Smooth muscle cell of bladder (primary cell): ENCODE data around the gene AMD1. TPM values are rescaled to one million over a fixed set of nuclear protein-coding genes. Genes with fewer than 3 reads are reported as not detected.

Experiments
- total RNA-seq: library from RNA; depleted of rRNA; stranded (reverse); fragments of >200 nt; gene quantifications from 2 replicates; pipeline ENCODE4 v1.2.3, GENCODE V29; 2014

Gene AMD1
- total RNA-seq = 29.9 and 30.6 TPM in 2 replicates

GRCh38 chr6:110873981-110874879 is at the start of gene AMD1:
Gene AMD1 (plus strand): TSS chr6:110874785. CDS start chr6:110875106, 321 bp downstream.

Other genes starting within 250 kb of the AMD1 start
- gene CDK19, start 59.3 kb upstream of the AMD1 start, total RNA-seq = 7.4 and 7.6 TPM in 2 replicates
- 43.8 and 44.4 TPM in 2 replicates for gene GTF3C6, start 83.9 kb downstream of the AMD1 start, total RNA-seq
- 17.9 and 22.9 TPM in 2 replicates for gene RPF2, start 107.3 kb downstream of the AMD1 start, total RNA-seq
- not detected in 2 replicates for gene SLC16A10, start 212.7 kb downstream of the AMD1 start, total RNA-seq